Adipocyte (in vitro differentiated cells): ENCODE results near the gene CCDC69.

ENCODE experiments used
- DNase-seq: peaks from one replicate; pipeline ENCODE4 v3.0.0-alpha.2; 2015; ENCODE audit warnings: low read depth
- H3K27me3 ChIP-seq: replicated peaks from 2 replicates; pipeline ENCODE4 v1.7.0; 2013; ENCODE audit warnings: mild to moderate bottlenecking, low read length, moderate library complexity; ENCODE audit not compliant: control insufficient read depth, insufficient read depth
- H3K36me3 ChIP-seq: 2 replicates; pipeline ENCODE4 v1.7.0; 2013; ENCODE audit warnings: low read length, mild to moderate bottlenecking, moderate library complexity; ENCODE audit not compliant: control insufficient read depth, insufficient read depth, severe bottlenecking
- H3K4me1 ChIP-seq: 2 replicates; pipeline ENCODE4 v1.7.0; 2013; ENCODE audit warnings: mild to moderate bottlenecking, low read length, moderate library complexity; ENCODE audit not compliant: control insufficient read depth, insufficient read depth
- H3K4me3 ChIP-seq: 2 replicates; pipeline ENCODE4 v1.7.0; 2013; ENCODE audit warnings: mild to moderate bottlenecking, low read length, moderate library complexity
- H3K9ac ChIP-seq: 2 replicates; pipeline ENCODE4 v1.7.0; 2013; ENCODE audit warnings: mild to moderate bottlenecking, low read length, moderate library complexity
- H3K9me3 ChIP-seq: 2 replicates; pipeline ENCODE4 v1.7.0; 2013; ENCODE audit warnings: mild to moderate bottlenecking, low read length, moderate library complexity; ENCODE audit not compliant: control insufficient read depth

Gene CCDC69

DNA sequence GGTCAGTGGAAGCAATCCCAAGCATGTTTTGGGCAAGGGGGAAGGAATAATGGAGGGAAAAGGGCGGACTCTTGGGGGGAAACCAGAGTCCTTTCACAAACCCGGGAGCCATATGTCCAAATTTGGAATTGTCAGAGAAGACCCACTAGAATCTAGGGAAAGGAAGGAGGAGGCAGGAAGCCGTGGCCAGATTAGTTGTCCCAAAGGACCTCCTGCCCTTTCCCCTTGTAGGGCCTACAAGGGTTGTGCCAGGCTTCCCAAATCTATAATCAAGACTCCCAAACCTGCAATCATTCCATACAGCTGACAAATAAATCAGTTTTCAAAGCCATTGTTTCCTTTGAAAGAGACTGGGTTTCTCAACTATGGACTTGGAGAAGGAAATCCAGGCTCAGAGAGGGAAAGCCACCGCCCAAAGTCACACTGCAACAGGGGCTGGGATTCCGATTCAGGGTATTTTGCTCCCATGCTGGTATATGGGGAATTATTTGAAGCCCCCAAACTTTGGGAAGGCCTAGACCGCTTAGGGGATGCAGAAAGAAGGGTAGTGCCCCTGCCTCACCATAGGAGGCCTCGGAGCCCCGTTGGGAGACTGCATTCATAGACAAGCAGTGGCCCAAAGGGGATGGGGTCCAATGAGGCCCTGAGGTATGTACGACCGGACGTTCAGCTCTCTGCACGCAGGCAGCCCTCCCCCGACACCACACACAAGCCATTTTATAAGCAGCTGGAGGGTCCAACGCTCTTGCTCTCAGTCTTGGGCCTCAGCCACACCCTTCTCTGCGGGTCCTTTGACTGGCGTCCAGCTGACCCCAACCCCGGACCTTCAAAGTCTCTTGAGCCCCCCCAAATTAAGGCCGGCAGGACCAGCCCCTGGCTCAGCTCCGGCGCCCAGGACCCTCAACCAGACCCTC lies 67.1 kb downstream of the CCDC69 start:
- DNase-seq: peak; percentile 55

GRCh38 chr5:151155775-151156506 lies 68.0 kb downstream of the CCDC69 start:
- peak; percentile 62 for DNase-seq
- H3K27me3 ChIP-seq: no peaks in the 10 kb centered on the region
- H3K4me1 ChIP-seq: peaks cover 62% of the 10 kb centered on the region
- H3K9me3 ChIP-seq: no peaks in the 10 kb centered on the region
- H3K4me3 ChIP-seq: peak overlapping the region; percentile 99
- H3K9ac ChIP-seq: peak overlapping the region; percentile 100
- peaks cover 31% of the 10 kb centered on the region for H3K36me3 ChIP-seq

More for the DNA sequence above, 67.1 kb downstream of the CCDC69 start:
- peaks cover 29% of the 10 kb centered on the region for H3K36me3 ChIP-seq
- H3K9ac ChIP-seq: peak overlapping the region; percentile 100
- no peaks in the 10 kb centered on the region for H3K9me3 ChIP-seq
- H3K4me3 ChIP-seq: peak overlapping the region; percentile 99
- no peaks in the 10 kb centered on the region for H3K27me3 ChIP-seq
- H3K4me1 ChIP-seq: peaks cover 54% of the 10 kb centered on the region

DNA sequence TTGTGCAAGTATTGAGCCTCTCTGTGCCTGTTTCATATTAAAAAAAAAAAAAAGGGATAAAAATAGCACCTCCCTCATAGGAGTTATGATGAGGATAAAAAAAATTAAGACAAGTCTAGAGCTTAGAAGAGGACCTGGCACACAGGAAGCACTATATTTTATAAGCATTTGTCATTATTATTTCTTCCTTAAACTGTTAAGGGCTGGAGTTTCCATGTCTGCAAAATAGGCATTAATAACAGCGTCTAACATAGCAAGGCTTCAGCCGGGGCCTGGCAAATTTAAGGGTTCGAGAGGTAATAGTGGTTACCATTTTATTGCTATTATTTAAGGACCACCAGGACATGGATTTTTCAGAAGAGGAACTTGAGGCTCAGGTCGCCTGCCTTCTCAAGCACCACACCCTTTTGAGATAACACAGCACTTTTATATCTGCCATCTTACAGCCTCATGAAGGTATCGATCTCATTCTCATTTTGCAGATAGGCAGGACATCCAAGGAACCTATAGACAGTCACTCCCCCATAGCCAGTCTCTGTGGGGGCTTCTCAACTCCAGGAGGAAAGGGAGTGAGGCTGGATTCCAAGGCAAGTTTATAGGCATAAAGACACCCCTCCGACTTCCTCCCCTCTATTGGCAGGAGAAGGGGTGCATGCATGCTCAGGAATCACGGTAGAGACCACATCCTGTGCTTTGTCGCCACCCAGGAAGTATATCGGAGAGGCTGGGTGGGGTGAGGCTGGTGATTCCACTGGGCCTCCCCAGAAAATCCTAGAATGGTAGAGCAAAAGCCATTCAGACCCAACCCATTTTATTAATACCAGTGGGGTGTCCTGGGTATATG lies 68.7 kb downstream of the CCDC69 start:
- H3K36me3 ChIP-seq: peaks cover 35% of the 10 kb centered on the region
- H3K9me3 ChIP-seq: no peaks in the 10 kb centered on the region
- peak overlapping the region; percentile 99 for H3K4me3 ChIP-seq
- H3K27me3 ChIP-seq: no peaks in the 10 kb centered on the region
- H3K4me1 ChIP-seq: peaks cover 70% of the 10 kb centered on the region
- H3K9ac ChIP-seq: peak overlapping the region; percentile 100
- DNase-seq: peak; percentile 38

GRCh38 chr5:151153766-151154272 lies 70.1 kb downstream of the CCDC69 start:
- Histone ChIP-seq H3K9me3 (no peaks in the 10 kb centered on the region), H3K4me1 (peaks cover 75% of the 10 kb centered on the region), H3K4me3 (peak overlapping the region; percentile 26), H3K9ac (no peak overlapping the region), H3K36me3 (peaks cover 35% of the 10 kb centered on the region), H3K27me3 (no peaks in the 10 kb centered on the region)
- no peak for DNase-seq

GRCh38 chr5:151153300-151153699 lies 70.6 kb downstream of the CCDC69 start:
- Histone ChIP-seq H3K4me1 (peaks cover 71% of the 10 kb centered on the region), H3K4me3 (peak overlapping the region; percentile 26), H3K36me3 (peaks cover 41% of the 10 kb centered on the region), H3K27me3 (no peaks in the 10 kb centered on the region), H3K9me3 (no peaks in the 10 kb centered on the region), H3K9ac (no peak overlapping the region)
- no peak for DNase-seq

GRCh38 chr5:151151793-151152192 lies 72.1 kb downstream of the CCDC69 start:
- Histone ChIP-seq H3K9ac (peak overlapping the region; percentile 69), H3K4me1 (peaks cover 66% of the 10 kb centered on the region), H3K9me3 (no peaks in the 10 kb centered on the region), H3K36me3 (peaks cover 56% of the 10 kb centered on the region), H3K27me3 (no peaks in the 10 kb centered on the region), H3K4me3 (no peak overlapping the region)
- peak; percentile 50 for DNase-seq

- Histone ChIP-seq H3K9ac (peak overlapping the region; percentile 69), H3K27me3 (no peaks in the 10 kb centered on the region), H3K9me3 (no peaks in the 10 kb centered on the region), H3K4me3 (peak overlapping the region; percentile 32), H3K36me3 (peaks cover 61% of the 10 kb centered on the region), H3K4me1 (peaks cover 66% of the 10 kb centered on the region)
- no peak for DNase-seq
These were observed 72.6 kb downstream of the CCDC69 start for GRCh38 chr5:151151263-151151660.

DNA sequence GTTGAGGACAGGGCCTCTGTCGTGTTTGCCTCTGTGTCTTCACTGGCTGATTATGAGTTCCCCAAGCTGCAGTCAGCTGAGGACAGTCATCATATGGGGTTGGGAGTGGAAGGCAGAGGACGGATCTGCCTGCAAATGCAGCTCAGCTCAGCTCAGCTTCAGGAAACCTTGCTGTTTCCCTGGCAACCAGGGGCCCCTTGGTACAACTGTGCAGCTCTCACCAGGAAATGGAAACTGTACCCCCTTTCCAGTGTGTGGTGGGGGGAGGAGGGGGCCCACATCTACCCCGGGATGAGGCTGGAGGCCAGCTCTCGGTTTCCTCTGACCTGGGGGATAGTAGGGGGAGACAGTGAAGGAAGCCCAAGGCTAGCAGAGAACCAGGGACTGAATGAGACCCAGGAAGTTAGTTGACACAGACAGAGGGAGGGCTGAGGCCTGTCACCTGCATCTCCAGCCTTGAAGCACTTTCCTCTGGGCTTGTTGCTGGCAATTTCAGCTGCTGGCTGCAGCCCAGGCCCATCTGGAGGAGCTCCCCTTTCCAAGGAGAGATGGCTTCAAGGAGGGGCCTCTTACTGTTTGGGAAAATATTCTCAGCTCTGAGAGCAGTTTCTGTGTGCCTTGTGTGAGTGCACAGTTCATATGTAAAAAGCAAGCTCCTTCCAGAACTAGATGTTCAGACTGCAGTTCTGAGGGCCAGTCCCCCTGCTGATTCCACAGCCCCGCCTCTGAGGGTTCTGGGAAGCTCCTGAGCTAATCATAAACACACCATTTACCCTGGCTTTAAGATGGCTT lies 73.2 kb downstream of the CCDC69 start:
- Histone ChIP-seq H3K9ac (peak overlapping the region; percentile 69), H3K4me1 (peaks cover 66% of the 10 kb centered on the region), H3K27me3 (no peaks in the 10 kb centered on the region), H3K36me3 (peaks cover 67% of the 10 kb centered on the region), H3K4me3 (peak overlapping the region; percentile 32), H3K9me3 (no peaks in the 10 kb centered on the region)
- peak; percentile 68 for DNase-seq

DNA sequence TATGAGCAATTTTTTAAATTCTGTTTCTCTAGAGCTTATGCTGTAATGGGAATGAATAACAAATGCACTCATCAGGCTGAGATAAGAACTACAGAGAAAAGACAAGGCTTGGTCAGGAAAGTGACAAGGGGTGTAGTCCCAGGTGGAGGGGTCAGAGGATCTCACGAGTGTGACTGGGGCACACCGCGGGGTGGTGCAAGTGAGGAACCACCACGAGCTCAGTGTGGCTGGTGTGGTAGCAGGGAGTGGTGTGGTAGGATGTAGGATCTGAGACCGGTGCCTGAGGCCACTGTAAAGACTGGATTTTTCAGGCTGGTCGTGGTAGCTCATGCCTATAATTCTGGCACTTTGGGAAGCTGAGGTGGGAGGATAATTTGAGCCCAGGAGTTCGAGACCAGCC lies 75.3 kb downstream of the CCDC69 start:
- peaks cover 48% of the 10 kb centered on the region for H3K4me1 ChIP-seq
- DNase-seq: no peak
- peaks cover 77% of the 10 kb centered on the region for H3K36me3 ChIP-seq
- H3K4me3 ChIP-seq: no peak overlapping the region
- H3K27me3 ChIP-seq: no peaks in the 10 kb centered on the region
- H3K9me3 ChIP-seq: no peaks in the 10 kb centered on the region
- H3K9ac ChIP-seq: no peak overlapping the region

- Histone ChIP-seq H3K36me3 (peaks cover 77% of the 10 kb centered on the region), H3K27me3 (no peaks in the 10 kb centered on the region), H3K9ac (no peak overlapping the region)
These were observed 76.9 kb downstream of the CCDC69 start for GRCh38 chr5:151147033-151147432.

More at GRCh38 chr5:151147033-151147432, 76.9 kb downstream of the CCDC69 start:
- no peak for DNase-seq
- H3K4me1 ChIP-seq: peaks cover 33% of the 10 kb centered on the region
- H3K4me3 ChIP-seq: no peak overlapping the region
- H3K9me3 ChIP-seq: no peaks in the 10 kb centered on the region
